GM21528 (cell line): ENCODE measurements around the gene OGFOD3.
"Not testable (repeated sequence)": the region's sequence is repeated elsewhere in the genome, so short reads cannot be mapped to it uniquely, and the experiment has no call there.

ENCODE experiments used
- ATAC-seq: cut with Tn5 transposase; IDR thresholded peaks from one replicate; pipeline ENCODE4 v1.9.1; 2021; ENCODE audit warnings: mild to moderate bottlenecking, moderate library complexity; ENCODE audit not compliant: unreplicated experiment, low FRiP score

Gene OGFOD3, protein sequence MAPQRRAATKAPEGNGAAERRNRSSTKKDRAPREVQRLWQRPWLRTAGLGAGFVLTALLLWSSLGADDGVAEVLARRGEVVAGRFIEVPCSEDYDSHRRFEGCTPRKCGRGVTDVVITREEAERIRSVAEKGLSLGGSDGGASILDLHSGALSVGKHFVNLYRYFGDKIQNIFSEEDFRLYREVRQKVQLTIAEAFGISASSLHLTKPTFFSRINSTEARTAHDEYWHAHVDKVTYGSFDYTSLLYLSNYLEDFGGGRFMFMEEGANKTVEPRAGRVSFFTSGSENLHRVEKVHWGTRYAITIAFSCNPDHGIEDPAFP

DNA sequence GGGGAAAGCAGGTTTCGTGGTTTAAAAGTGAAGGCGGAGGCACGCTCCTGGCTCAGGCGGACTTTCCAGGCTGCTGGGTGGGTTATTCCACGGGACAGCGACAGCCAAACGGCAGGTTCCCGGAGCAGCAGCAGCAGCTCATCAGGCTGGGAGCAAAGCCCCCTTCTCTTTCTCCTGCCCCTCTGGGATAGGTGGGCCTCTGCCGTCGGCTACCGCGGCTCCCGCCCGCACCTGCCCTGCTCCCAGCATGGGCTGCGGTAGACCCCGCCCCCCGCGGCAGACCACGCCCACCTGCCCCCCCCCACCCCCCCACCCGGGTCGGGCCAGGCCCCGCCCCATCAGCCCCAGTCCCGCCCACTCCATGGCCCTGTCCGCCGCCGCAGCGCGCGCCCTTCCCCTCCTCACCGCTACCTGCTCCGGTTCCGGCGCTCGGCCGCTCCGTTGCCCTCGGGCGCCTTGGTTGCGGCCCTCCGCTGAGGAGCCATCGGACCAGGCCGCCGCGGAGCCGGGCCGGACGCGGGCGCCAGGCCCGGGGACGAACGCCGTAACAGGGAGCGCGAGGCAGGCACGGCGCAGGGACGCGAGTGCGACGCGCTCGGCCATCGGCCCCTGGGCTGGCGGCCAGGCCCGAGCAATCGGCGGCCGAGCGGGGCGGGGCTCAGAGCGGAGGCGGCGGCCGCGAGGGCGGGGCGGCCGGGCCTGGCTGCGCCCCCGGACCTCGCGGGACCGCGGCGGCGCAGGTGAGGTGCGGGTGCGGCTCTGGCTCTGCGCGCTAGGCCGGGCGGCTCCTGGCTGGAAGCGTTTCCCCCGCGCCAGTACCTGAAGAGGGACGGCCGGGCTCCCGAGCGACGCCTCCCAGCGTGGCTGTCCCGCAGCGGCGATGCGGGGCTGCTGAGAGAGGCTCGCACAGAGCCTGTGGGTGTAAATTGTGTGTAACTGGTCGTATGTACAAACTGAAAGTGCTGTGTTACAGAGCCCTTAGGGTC, at the start of gene OGFOD3, which contains the start of gene HEXD:
Gene OGFOD3, minus strand, starts transcription at position 586 of the 986 bp plus-strand sequence. Its CDS starts 101 bp downstream, at position 485.
Gene HEXD, plus strand, starts transcription at position 347 of the 986 bp plus-strand sequence. CDS start 1,453 bp downstream, outside the sequence.
- peak; percentile 83 for ATAC-seq

- ATAC-seq, result no peak
These were observed 46.7 kb upstream of the OGFOD3 start for GRCh38 chr17:82465023-82465603.

- no peak for ATAC-seq
These were observed 46.2 kb upstream of the OGFOD3 start for GRCh38 chr17:82464567-82464929.

GRCh38 chr17:82463925-82464566, 45.7 kb upstream of the OGFOD3 start:
- ATAC-seq, result no peak

DNA sequence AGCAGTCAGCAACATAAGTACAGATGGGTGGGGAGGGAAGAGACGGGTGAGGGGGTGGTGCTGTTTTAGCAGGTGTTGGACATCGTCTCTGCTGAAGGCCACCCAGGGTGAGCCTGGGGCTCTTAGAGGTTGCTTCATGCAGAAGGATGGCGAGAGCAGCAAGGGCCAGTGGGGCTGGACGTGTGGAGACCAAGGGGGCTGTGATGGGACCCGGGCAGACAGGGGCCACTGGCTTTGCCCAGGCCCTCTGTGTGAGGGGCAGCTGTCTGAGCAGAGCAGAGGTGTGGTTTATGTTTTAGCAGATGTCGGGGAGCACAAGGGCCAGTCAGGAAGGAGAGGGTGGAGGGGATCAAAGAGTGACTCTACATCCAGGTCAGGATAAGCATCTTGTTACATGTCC, 45.0 kb upstream of the OGFOD3 start:
- ATAC-seq, result no peak

DNA sequence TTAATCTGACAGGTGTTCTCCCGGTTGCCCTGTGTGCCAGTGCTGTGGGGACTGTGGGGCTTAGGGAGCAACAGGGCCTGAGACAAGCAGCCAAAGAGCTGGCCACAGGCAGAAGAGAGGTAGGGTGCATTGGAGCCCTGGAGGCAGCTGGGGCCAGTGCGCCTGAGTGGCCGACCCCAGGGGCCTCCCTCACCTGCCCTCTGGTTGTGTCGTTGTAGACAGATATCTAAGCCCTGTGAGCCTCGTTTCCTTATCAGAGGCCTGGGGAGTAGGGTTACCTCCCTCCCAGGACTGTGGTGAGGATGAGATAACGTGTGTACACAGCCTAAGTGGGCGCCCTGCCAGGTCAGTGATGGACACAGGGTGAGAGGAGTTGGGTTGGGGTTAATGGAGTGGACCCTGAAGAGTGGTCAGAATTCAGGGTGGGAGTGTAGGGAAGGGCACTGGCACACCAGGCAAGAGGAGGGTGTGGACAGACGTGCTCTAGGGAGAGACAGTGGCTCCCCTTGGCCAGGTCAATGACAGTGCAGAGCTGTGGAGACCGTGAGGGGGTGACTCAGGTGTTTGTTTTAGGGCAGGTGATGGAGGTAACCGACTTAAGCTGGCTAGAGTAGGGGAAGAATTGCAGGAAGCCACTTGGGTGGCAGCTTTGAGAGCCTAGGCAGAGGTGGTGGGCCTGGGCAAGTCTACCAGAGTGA, 43.6 kb upstream of the OGFOD3 start:
- no peak for ATAC-seq

- not testable (repeated sequence) for ATAC-seq
These were observed 41.5 kb upstream of the OGFOD3 start for GRCh38 chr17:82459936-82460335.

- ATAC-seq, result peak; percentile 15
These were observed 40.6 kb upstream of the OGFOD3 start for GRCh38 chr17:82458885-82459424.

DNA sequence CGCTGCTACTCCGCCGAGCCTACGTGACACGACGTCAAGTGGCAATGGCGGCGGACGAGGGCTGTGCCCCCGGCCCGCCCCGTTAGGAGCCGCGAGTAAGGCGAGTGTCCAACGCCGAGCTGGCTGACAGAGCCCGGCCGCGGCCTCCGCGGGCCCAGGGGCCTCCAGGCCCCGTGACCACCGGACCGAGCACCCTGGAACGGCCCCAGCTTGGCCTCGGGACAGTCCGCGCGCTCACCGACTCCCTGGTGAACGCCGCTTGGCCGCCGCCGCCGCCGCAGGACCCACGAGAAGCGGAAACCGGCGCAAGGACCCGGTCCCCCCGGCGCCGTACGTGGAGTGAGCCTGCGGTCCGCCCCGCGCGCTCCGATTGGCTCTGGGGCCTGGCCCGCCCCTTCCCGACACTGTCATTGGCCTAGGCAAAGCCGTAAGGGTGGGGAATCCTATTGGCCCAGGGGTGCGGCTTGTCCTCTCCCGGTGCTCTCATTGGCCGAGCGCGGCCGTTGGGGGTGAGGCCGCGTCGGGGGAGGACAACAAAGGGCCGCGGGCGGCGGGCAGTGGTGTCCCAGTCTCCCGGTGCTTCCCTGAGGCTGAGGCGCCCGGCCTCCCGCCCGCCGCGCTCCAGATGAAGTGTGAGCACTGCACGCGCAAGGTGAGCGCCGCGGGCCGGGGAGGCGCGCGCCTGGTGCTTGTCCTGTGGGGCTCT, 39.9 kb upstream of the OGFOD3 start, which contains the start of gene NARF:
Gene NARF, plus strand, starts transcription at position 563 of the 706 bp plus-strand sequence. Its CDS starts 63 bp downstream, at position 626.
- peak; percentile 94 for ATAC-seq

DNA sequence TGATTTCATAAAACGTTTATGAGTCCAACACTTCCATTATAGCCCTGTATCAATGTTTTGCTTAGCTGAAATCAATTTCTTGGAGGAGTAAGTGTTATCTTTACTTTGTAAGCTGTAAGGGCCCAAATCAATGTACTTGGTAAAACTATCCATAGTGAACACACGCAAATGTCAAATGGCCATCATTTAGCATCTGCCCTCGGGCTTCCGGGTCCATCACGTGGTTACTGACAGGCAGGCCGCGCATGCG, 39.5 kb upstream of the OGFOD3 start:
- ATAC-seq, result no peak

DNA sequence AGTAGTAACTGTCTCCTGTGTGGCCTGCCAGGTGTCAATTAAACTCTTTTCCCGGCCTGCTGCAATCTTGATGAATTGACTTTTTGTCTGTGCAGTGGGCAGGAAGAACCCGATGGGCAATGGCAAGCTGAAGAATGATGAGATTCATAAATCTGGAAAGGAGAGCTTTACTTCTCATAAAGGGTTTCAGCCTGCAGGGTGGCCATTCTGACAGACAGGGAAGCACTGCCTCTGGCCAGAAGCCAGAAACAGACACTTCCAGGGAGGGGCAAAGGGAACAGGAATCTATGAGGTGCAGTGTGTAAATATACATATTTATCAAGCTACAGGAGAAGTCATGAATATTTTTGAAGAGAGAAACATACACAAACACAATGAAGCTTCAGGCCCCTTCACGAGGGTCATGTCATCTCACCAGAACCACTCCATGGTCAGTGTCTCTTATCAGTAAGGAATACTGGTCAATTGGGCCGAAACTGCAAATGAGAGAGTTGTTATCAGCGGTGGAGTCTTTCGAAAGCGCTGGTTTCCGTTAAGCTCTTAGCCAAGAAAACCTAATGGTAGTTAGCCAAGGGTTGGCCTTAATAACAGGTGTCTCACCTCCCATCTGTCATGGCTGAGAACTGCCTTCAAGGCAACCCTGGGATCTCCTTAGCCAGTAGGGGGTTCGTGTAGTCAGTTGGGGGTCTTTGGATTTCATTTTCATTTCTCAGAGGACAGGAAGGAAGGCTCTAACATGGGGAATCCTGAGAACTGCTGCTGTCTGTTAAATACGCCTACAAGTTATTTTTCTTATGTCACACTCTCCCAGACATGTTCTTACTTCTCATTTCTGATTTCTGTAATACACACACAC, 38.9 kb upstream of the OGFOD3 start:
- ATAC-seq, result no peak

DNA sequence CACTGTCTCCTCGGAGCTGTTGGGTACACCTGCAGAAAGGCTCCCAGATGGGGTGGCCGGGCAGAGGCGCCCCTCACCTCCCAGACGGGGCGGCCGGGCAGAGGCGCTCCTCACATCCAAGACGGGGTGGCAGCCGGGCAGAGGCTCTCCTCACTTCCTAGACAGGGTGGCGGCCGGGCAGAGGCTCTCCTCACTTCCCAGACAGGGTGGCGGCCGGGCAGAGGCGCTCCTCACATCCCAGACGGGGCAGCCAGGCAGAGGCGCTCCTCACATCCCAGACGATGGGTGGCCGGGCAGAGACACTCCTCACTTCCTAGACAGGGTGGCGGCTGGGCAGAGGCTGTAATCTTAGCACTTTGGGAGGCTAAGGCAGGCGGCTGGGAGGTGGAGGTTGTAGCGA, 35.3 kb upstream of the OGFOD3 start:
- ATAC-seq, result not testable (repeated sequence)

DNA sequence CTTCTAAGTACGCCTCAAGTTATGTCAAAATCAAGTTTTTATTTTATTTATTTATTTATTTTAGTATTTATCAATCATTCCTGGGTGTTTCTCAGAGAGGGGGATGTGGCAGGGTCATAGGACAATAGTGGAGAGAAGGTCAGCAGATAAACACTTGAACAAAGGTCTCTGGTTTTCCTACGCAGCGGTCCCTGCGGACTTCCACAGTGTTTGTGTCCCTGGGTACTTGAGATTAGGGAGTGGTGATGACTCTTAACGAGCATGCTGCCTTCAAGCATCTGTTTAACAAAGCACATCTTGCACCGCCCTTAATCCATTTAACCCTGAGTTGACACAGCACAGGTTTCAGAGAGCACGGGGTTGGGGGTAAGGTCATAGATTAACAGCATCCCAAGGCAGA, 34.8 kb upstream of the OGFOD3 start:
- ATAC-seq, result not testable (repeated sequence)

DNA sequence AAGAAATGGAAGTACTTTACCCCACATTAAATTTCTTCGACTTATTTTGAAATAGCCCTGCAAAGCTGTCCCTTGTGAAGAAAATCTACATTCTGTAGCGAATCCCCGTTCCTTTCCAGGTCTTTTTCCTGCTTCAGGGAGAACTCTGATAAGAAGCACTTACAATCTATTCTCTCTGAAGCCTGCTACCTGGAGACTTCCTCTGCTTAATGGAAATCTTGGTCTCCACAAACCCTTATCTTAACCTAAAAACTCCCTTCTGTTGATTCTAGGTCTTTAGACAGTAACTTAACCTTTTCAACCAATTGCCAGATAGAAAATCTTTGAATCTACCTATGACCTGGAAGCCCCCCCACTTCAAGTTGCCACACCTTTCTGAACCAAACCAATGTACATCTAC, 33.8 kb upstream of the OGFOD3 start:
- no peak for ATAC-seq

DNA sequence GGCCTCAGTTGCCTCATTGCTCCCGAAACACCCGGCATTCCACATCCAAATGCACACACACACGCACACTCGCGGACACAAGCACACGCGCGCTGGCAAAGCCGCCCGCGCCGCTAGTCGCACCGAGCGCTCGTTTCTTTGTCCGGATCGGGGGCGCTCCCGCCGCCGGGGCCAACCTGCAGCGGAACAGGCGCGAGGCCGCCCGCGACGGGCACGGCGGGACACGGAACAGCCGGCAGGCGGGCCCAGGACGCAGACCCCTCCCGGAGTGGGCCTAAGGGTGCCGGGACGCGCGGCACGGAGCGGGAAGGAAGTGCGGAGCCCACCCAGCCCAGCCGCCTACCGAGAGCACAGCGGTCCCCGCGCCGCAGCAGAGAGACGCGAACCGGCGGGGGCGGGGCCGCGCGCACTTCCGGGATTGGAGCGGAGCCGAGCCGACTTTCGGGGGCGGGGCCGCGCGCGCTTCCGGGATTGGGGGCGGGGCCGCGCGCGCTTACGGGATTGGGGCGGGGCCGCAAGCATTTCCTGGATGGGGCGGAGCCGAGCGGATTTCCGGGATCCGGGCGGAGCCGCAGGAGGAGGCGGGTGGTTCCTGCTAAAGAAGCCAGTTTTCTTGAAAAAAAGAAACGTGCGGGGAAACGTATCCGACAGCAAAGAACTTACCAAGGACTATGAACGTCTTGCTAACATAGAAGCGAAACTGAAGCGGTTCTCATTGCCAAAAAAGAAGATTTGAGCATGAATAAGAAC, 32.1 kb upstream of the OGFOD3 start, which contains the start of gene CYBC1:
Gene CYBC1, minus strand, starts transcription at position 396 of the 750 bp plus-strand sequence. CDS start 1,498 bp downstream, outside the sequence.
- peak; percentile 62 for ATAC-seq

DNA sequence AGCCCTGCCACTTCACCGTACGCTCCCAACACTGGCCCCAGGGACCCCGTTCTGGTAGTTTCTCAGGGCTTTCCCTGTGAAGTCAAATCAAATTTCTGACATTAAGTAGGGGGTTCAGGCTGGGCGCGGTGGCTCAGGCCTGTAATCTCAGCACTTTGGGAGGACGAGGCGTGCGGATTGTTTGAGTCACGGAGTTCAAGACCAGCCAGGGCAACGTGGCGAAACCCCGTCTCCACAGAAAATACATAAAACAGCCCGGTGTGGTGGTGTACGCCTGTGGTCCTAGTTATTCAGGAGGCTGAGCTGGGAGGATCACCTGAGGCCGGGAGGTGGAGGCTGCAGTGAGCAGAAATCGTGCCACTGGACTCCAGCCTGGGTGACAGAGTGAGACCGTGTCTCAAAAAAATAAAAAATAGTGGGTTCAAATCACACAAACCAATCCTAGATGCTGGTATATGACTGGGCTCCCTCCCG, 31.5 kb upstream of the OGFOD3 start:
- ATAC-seq, result peak; percentile 9
